Osteocyte (in vitro differentiated cells): ENCODE results near the gene FLYWCH1. TPM values are rescaled to one million over a fixed set of nuclear protein-coding genes. Genes with fewer than 3 reads are reported as not detected.

Source experiments
- DNase-seq: peaks from one replicate; pipeline ENCODE4 v3.0.0; 2021; ENCODE audit warnings: mixed read lengths; ENCODE audit not compliant: unreplicated experiment; ENCODE audit errors: extremely low spot score
- H3K27ac Mint-ChIP-seq: one replicate; pipeline ENCODE4 v1.8.0; 2021; ENCODE audit warnings: mild to moderate bottlenecking, mixed read lengths; ENCODE audit not compliant: unreplicated experiment
- H3K27me3 Mint-ChIP-seq: one replicate; pipeline ENCODE4 v1.8.0; 2021; ENCODE audit warnings: mixed read lengths; ENCODE audit not compliant: unreplicated experiment
- H3K36me3 Mint-ChIP-seq: one replicate; pipeline ENCODE4 v1.8.0; 2021; ENCODE audit warnings: mixed read lengths; ENCODE audit not compliant: unreplicated experiment
- H3K4me1 Mint-ChIP-seq: one replicate; pipeline ENCODE4 v1.8.0; 2021; ENCODE audit warnings: mixed read lengths; ENCODE audit not compliant: unreplicated experiment
- H3K4me3 Mint-ChIP-seq: one replicate; pipeline ENCODE4 v1.8.0; 2021; ENCODE audit warnings: mild to moderate bottlenecking, moderate library complexity, mixed read lengths; ENCODE audit not compliant: unreplicated experiment
- H3K9me3 Mint-ChIP-seq: one replicate; pipeline ENCODE4 v1.8.0; 2021; ENCODE audit warnings: mixed read lengths; ENCODE audit not compliant: unreplicated experiment
- total RNA-seq: library from RNA; stranded (reverse); gene quantifications from 2 replicates; pipeline ENCODE4 v1.2.1, GENCODE V29; 2021
- TF ChIP-seq, protein P1 (sequence below): fragments of 200-600 bp; sonication (generic); IDR thresholded peaks from 2 replicates; pipeline ENCODE4 v1.5.0; 2021; ENCODE audit warnings: antibody characterized with exemption, mild to moderate bottlenecking, moderate library complexity

Gene FLYWCH1
- total RNA-seq, 1 donor from 2014 or later = 46.4 TPM

DNA sequence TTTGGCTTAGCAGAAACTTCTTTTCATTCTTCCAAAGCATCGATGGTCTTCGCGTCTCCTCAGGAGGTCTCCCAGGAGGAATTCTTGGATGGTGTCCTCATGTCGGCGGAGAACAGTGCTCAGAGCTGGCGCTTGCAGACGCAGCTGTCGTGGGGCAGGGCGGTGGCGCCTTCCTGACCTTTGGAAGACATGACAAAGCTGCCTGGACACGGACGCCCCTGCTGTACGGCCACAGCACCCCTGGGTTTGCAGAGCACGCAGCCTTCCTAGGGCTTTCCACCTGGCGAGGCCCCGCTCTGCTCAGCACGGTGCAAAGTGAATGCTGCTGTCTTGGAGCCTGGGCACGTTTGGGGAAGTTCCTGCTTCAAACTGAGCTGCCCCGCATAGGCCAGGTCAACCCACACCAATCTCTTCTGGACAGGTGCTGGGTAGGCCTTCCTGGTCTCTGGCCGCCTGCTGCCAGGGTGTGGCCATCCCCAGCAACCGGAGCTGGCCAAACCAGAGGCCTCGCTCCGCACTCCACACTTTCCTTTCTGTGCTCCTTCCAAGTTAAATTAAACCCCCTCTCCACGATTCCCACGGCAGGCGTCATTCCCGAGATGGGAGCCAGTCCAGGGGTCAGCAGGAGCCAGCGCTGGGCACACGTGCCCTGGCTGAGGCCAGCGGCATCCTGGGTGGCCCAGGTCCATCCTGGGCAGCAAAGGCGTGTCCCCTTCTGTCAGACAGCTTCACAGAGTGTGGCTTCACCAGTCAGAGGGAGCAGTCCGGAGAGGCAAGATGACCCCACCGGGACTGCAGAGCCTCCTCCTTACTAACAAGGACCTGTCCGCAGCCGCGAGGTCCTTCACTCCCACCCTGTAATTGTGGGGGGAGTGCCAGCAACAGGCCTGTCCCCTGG is 37.3 kb downstream of the FLYWCH1 start:
- no peaks in the 10 kb centered on the region for H3K9me3 Mint-ChIP-seq
- TF ChIP-seq, protein P1, sequence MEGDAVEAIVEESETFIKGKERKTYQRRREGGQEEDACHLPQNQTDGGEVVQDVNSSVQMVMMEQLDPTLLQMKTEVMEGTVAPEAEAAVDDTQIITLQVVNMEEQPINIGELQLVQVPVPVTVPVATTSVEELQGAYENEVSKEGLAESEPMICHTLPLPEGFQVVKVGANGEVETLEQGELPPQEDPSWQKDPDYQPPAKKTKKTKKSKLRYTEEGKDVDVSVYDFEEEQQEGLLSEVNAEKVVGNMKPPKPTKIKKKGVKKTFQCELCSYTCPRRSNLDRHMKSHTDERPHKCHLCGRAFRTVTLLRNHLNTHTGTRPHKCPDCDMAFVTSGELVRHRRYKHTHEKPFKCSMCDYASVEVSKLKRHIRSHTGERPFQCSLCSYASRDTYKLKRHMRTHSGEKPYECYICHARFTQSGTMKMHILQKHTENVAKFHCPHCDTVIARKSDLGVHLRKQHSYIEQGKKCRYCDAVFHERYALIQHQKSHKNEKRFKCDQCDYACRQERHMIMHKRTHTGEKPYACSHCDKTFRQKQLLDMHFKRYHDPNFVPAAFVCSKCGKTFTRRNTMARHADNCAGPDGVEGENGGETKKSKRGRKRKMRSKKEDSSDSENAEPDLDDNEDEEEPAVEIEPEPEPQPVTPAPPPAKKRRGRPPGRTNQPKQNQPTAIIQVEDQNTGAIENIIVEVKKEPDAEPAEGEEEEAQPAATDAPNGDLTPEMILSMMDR = no peak
- DNase-seq = no peak
- H3K4me1 Mint-ChIP-seq = no peaks in the 10 kb centered on the region
- no peak overlapping the region for H3K27ac Mint-ChIP-seq
- H3K4me3 Mint-ChIP-seq = no peak overlapping the region
- peaks cover 17% of the 10 kb centered on the region for H3K36me3 Mint-ChIP-seq
- no peaks in the 10 kb centered on the region for H3K27me3 Mint-ChIP-seq

DNA sequence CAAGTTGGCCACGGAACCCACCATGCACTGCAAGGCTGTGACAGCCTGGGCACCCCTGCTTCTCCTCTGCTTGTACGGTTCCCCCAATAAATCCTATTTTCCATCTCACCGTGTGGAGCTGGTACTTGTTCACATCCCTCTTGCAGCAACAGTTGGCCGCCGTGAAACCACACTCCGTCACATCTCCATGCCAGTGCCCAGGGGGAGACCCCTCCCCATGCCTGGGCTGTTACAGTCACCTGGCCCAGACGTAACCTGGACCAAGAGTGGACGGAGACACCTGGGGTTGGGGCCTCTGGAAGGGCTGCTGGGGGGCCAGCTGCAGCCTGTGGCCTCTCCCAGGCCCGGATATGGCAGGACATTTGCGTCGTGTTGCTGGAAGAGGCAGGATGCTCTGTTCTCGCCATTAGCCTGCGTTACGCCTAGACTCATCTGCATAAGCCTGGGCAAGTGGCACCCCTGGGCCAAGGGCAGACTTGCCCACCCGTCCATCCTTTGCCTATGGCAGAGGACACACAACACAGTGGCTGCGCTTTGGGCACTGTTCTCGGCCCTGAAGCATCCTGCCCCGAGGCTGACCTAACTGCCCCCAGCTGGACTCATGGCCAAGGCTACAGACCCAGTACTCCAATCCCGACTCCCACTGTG is 38.1 kb downstream of the FLYWCH1 start:
- Mint-ChIP-seq H3K27ac (no peak overlapping the region), H3K4me1 (no peaks in the 10 kb centered on the region), H3K9me3 (no peaks in the 10 kb centered on the region), H3K36me3 (peaks cover 17% of the 10 kb centered on the region), H3K4me3 (no peak overlapping the region), H3K27me3 (no peaks in the 10 kb centered on the region)
- no peak for DNase-seq
- TF ChIP-seq, protein P1 = no peak

DNA sequence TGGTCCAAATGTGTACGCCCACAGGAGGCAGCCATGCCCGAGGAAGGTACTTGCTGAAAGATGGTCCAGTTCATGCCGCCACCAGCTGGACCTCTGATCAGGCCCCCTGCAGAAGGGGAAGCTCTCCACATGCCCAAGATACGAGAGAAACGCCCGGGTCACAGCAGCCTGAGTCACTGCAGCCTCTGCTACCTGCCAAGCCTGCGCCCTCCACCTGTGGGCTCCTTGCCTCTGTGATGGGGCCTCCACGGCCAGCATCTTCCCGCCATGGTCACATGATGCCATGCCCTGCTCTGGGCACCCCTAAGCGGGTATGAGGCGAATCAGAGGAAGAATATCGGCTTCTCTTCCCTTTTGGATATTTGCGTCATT is 38.6 kb downstream of the FLYWCH1 start:
- Mint-ChIP-seq H3K27me3 (no peaks in the 10 kb centered on the region), H3K27ac (no peak overlapping the region), H3K4me3 (no peak overlapping the region), H3K4me1 (no peaks in the 10 kb centered on the region), H3K9me3 (no peaks in the 10 kb centered on the region), H3K36me3 (peaks cover 17% of the 10 kb centered on the region)
- TF ChIP-seq, protein P1 = no peak
- no peak for DNase-seq

DNA sequence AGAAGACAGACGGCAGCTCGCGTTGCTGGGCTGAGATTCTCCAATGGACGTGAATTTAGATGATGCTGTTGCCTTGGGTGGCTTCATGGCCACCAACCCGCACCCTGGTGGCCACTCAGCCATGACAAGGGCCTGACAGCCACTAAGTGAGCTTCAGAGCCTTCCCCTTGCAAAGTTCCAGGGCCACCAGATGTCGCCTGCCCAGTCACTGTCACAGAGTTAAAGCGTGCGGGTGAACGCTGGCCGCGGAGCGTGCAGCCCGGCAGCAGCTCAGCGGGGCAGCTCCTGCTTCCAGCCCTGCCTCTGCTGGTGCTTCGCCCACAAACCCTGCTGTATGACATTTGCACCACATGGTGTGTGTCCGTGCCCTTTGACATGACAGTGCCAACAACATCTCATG is 39.0 kb downstream of the FLYWCH1 start:
- H3K4me1 Mint-ChIP-seq = no peaks in the 10 kb centered on the region
- no peak for DNase-seq
- no peaks in the 10 kb centered on the region for H3K9me3 Mint-ChIP-seq
- no peak overlapping the region for H3K27ac Mint-ChIP-seq
- H3K36me3 Mint-ChIP-seq = peaks cover 17% of the 10 kb centered on the region
- TF ChIP-seq, protein P1 = no peak
- H3K4me3 Mint-ChIP-seq = no peak overlapping the region
- H3K27me3 Mint-ChIP-seq = no peaks in the 10 kb centered on the region

DNA sequence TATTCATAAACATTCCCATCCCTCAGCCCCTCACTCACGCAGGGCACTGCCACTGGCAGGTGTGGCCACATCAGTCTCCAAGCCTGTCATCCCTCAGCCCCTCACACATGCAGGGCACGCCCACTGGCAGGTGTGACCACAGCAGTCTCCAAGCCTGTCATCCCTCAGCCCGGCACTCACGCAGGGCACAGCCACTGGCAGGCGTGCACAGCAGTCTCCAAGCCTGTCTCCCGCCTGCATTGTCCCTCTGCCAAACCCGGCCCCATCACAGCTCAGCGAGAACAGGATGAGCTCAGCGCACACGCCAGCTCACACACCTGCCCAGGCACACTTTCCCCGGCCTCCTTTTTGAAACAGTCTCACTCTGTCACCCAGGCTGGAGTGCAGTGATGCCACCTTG is 40.9 kb downstream of the FLYWCH1 start:
- DNase-seq = no peak
- no peaks in the 10 kb centered on the region for H3K4me1 Mint-ChIP-seq
- no peak overlapping the region for H3K4me3 Mint-ChIP-seq
- H3K27ac Mint-ChIP-seq = no peak overlapping the region
- H3K36me3 Mint-ChIP-seq = peaks cover 10% of the 10 kb centered on the region
- TF ChIP-seq, protein P1 = no peak
- H3K27me3 Mint-ChIP-seq = peaks cover 2% of the 10 kb centered on the region
- no peaks in the 10 kb centered on the region for H3K9me3 Mint-ChIP-seq
